Vagina (tissue), 2 donors: ENCODE results near the gene TEAD4.

Experiments
- POLR2A ChIP-seq, 2 donors: fragments of 450-650 bp; IDR thresholded peaks; one replicate each; pipeline ENCODE4 v1.6.1; 2017; ENCODE audit warnings: antibody characterized with exemption in 2 of 2, mild to moderate bottlenecking in 2 of 2, moderate library complexity in 2 of 2
- POLR2AphosphoS5 ChIP-seq, 2 donors: sonication (generic); formaldehyde crosslinking; IDR thresholded peaks; one replicate each; pipeline ENCODE4 v1.9.0; 2017; ENCODE audit warnings: antibody characterized with exemption in 2 of 2, mild to moderate bottlenecking in 2 of 2, low read depth in 1 of 2; ENCODE audit not compliant: insufficient read depth in 1 of 2
- TF ChIP-seq, protein P1 (sequence below), 3 experiments: fragments of 450-650 bp in 2 of 3; fragments of 200-600 bp in 1 of 3; sonication (generic) in 1 of 3; IDR thresholded peaks; one replicate each; pipeline ENCODE4 v1.5.1; 2017 to 2019; ENCODE audit warnings: antibody characterized with exemption in 3 of 3, mild to moderate bottlenecking in 2 of 3, moderate library complexity in 2 of 3

DNA sequence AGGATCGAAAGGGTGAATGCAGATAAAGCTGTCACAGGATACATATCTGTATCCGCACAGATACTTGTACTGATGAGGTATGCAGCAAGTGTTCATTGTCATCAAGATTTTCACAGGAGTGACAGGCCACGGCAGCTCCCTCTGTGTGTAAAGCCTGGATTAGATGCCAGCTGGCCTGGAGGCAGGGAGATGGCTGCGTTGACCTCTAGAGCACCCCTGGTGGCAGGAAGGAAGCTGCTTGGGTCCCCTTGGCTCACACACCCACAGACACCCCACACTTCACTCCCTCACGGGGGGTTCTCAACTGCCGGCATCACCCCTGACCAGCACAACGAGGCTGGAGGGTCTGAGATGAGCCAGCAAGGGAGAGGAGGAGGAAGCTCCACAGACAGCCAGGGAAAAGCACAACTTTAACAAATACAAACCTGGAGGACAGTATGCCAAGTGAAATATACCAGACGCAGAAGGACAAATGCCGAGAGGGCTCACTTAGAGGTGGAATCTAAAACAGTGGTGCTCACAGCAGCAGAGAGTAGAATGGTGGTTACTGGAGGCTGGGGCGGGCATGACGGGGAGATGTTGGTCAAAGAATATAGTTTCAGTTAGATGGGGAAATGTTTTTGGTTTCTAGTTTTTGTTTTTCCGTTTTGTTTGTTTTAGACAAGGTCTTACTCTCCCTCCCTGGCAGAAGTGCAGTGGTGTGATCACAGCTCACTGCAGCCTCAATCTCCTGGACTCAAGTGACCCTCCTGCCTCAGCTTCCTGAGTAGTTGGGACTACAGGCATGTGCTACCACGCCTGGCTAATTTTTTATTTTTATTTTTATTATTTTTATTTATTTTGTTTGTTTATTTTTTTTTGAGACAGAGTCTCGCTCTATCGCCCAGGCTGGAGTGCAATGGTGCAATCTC, 45.7 kb downstream of the TEAD4 start:
- TF ChIP-seq, protein P1, sequence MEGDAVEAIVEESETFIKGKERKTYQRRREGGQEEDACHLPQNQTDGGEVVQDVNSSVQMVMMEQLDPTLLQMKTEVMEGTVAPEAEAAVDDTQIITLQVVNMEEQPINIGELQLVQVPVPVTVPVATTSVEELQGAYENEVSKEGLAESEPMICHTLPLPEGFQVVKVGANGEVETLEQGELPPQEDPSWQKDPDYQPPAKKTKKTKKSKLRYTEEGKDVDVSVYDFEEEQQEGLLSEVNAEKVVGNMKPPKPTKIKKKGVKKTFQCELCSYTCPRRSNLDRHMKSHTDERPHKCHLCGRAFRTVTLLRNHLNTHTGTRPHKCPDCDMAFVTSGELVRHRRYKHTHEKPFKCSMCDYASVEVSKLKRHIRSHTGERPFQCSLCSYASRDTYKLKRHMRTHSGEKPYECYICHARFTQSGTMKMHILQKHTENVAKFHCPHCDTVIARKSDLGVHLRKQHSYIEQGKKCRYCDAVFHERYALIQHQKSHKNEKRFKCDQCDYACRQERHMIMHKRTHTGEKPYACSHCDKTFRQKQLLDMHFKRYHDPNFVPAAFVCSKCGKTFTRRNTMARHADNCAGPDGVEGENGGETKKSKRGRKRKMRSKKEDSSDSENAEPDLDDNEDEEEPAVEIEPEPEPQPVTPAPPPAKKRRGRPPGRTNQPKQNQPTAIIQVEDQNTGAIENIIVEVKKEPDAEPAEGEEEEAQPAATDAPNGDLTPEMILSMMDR (IDR thresholded peaks at IDR 0.05), result no peak
- TF ChIP-seq POLR2AphosphoS5 (IDR thresholded peaks at IDR 0.05; ENCODE audit: insufficient read depth in 1 of 2, low read depth in 1 of 2) (no peak), POLR2A (IDR thresholded peaks at IDR 0.05) (no peak)
